A549 (cell line): ENCODE measurements around the gene SHC2.

Experiments used
- CBX8 ChIP-seq: fragments of 200-600 bp; sonication (generic); IDR thresholded peaks from 2 replicates; pipeline ENCODE4 v1.6.1; 2016
- CHD2 ChIP-seq: fragments of 150-350 bp; IDR thresholded peaks from 2 replicates; pipeline ENCODE4 v1.6.1; 2014; ENCODE audit warnings: low read length; ENCODE audit not compliant: partially characterized antibody
- EHF ChIP-seq: fragments of 250-450 bp; sonication (Bioruptor Pico); IDR thresholded peaks from 2 replicates; pipeline ENCODE4 v1.5.0; 2020; ENCODE audit warnings: mild to moderate bottlenecking
- GATA3 ChIP-seq: IDR thresholded peaks from 2 replicates; pipeline ENCODE4 v1.6.1; 2012; ENCODE audit warnings: borderline replicate concordance
- HDAC2 ChIP-seq: fragments of 200-600 bp; sonication (generic); IDR thresholded peaks from 2 replicates; pipeline ENCODE4 v1.6.1; 2016
- JUN ChIP-seq, 2 experiments: fragments of >200 bp; sonication (Bioruptor Twin); formaldehyde crosslinking; IDR thresholded peaks; 2 replicates in 1 of 2; 3 replicates in 1 of 2; pipeline ENCODE4 v1.6.1; 2016 to 2017
- MYC ChIP-seq: IDR thresholded peaks from 2 replicates; pipeline ENCODE4 v1.6.1; 2012; ENCODE audit warnings: mild to moderate bottlenecking, inconsistent platforms, low read length, improper control_type of control experiment, borderline replicate concordance
- POLR2A ChIP-seq: IDR thresholded peaks from 2 replicates; pipeline ENCODE4 v1.6.1; 2012; ENCODE audit warnings: mild to moderate bottlenecking, low read length
- RNF2 ChIP-seq: fragments of 200-600 bp; sonication (generic); IDR thresholded peaks from 2 replicates; pipeline ENCODE4 v1.6.1; 2016; ENCODE audit warnings: low read depth, mild to moderate bottlenecking, antibody characterized with exemption, moderate library complexity, borderline replicate concordance
- TF ChIP-seq, protein P1 (sequence below): fragments of 450-650 bp; IDR thresholded peaks from 2 replicates; pipeline ENCODE4 v1.6.1; 2014; ENCODE audit warnings: antibody characterized with exemption
- TF ChIP-seq, protein P2 (sequence below): fragments of >200 bp; sonication (Bioruptor Twin); formaldehyde crosslinking; IDR thresholded peaks from 3 replicates; pipeline ENCODE4 v1.5.1; 2016
- TF ChIP-seq, protein P3 (sequence below): IDR thresholded peaks from 2 replicates; pipeline ENCODE4 v1.6.1; 2012

- TF ChIP-seq, protein P1, sequence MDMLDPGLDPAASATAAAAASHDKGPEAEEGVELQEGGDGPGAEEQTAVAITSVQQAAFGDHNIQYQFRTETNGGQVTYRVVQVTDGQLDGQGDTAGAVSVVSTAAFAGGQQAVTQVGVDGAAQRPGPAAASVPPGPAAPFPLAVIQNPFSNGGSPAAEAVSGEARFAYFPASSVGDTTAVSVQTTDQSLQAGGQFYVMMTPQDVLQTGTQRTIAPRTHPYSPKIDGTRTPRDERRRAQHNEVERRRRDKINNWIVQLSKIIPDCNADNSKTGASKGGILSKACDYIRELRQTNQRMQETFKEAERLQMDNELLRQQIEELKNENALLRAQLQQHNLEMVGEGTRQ, result no peak
- TF ChIP-seq EHF (CRISPR knock-in tag), result no peak
- TF ChIP-seq, protein P2, sequence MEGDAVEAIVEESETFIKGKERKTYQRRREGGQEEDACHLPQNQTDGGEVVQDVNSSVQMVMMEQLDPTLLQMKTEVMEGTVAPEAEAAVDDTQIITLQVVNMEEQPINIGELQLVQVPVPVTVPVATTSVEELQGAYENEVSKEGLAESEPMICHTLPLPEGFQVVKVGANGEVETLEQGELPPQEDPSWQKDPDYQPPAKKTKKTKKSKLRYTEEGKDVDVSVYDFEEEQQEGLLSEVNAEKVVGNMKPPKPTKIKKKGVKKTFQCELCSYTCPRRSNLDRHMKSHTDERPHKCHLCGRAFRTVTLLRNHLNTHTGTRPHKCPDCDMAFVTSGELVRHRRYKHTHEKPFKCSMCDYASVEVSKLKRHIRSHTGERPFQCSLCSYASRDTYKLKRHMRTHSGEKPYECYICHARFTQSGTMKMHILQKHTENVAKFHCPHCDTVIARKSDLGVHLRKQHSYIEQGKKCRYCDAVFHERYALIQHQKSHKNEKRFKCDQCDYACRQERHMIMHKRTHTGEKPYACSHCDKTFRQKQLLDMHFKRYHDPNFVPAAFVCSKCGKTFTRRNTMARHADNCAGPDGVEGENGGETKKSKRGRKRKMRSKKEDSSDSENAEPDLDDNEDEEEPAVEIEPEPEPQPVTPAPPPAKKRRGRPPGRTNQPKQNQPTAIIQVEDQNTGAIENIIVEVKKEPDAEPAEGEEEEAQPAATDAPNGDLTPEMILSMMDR, result no peak
- TF ChIP-seq CBX8, result no peak
- TF ChIP-seq, protein P3, sequence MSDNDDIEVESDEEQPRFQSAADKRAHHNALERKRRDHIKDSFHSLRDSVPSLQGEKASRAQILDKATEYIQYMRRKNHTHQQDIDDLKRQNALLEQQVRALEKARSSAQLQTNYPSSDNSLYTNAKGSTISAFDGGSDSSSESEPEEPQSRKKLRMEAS, result no peak
- TF ChIP-seq MYC, result no peak
- no peak for TF ChIP-seq POLR2A
- no peak for TF ChIP-seq JUN (IDR thresholded peaks at IDR 0.05)
- no peak for TF ChIP-seq RNF2
- no peak for TF ChIP-seq GATA3
- no peak for TF ChIP-seq HDAC2
- no peak for TF ChIP-seq CHD2
Measured at GRCh38 chr19:485077-485476, 24.2 kb upstream of the SHC2 start.
